OCI-LY7 (cell line): Measurements from ENCODE around the gene LRRC4.

ENCODE experiments used
- CTCF ChIP-seq: fragments of 200-600 bp; sonication (generic); conservative IDR thresholded peaks from 2 replicates; pipeline ENCODE4 v1.5.1; 2014; ENCODE audit warnings: mild to moderate bottlenecking, antibody characterized with exemption, low read length, moderate library complexity, mixed read lengths
- EZH2phosphoT487 ChIP-seq: fragments of 200-600 bp; sonication (generic); IDR thresholded peaks from 2 replicates; pipeline ENCODE4 v1.6.1; 2018; ENCODE audit warnings: low read depth, borderline replicate concordance, mild to moderate bottlenecking, mixed run types, antibody characterized with exemption, low read length, moderate library complexity, mixed read lengths

GRCh38 chr7:128076796-128077271 is 45.6 kb upstream of the LRRC4 start:
- TF ChIP-seq EZH2phosphoT487 (no peak), CTCF (no peak)
